ENCODE results near the gene TMC7. TPM values are rescaled to one million over a fixed set of nuclear protein-coding genes. Genes with fewer than 3 reads are reported as not detected.

TMC7 gene
- total and polyA plus RNA-seq, 8 donors = 0.19 to 23.8 (median 0.87) TPM; not detected in 1

DNA sequence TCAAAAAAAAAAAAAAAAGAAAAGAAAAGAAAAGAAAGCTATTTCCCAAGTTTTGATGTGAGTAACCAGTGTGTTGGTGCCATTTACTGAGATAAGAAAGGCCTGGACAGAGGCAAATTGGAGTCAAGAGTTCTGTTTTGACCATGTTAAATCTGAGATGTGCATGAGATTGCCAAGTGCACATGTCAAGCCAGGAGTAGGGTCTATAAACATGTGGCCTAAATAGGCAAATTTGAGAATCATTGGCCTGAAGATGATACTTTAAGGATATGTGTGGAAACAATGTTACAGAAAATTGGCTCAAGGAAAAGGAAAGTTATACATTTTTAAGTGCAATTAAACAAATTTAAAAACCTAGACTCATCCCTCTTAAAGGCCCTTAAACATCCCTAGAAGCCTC lies 42.3 kb upstream of the TMC7 start:
- Histone ChIP-seq H3K4me3 (no peak overlapping the region), H3K27me3 (no peaks in the 10 kb centered on the region), H3K4me1 (peaks cover 0 to 6% (median 3%) of the 10 kb centered on the region in 4 donors), H3K9me3 (no peaks in the 10 kb centered on the region), H3K27ac (no peak overlapping the region), H3K36me3 (no peaks in the 10 kb centered on the region)
- TF ChIP-seq POLR2AphosphoS5 (IDR thresholded peaks at IDR 0.05) (no peak), EP300 (IDR thresholded peaks at IDR 0.05) (no peak), POLR2A (IDR thresholded peaks at IDR 0.05) (no peak)
- DNase-seq = no peak
- intact Hi-C loops (cut with DNase I; ENCODE audit: low total_unique reads) = no loop called here

DNA sequence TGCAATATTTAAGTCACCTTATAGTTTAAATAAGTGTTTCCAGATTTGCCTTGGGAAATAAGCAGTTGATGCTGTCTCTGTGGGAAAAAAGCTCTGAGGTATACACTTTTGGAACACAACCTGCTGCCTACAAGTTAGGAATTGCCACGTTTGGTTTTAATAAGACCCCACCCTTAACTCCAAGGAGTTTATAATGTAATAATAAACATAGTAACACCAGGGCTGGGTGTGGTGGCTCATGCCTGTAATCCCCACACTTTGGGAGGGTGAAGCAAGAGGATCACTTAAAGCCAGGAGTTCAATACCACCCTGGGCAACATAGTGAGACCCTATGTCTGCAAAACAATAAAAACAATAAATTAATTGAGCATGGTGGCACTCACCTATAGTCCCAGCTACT lies 41.7 kb upstream of the TMC7 start:
- TF ChIP-seq POLR2AphosphoS5 (IDR thresholded peaks at IDR 0.05) (no peak), EP300 (IDR thresholded peaks at IDR 0.05) (no peak), POLR2A (IDR thresholded peaks at IDR 0.05) (no peak)
- TF ChIP-seq, protein P1, sequence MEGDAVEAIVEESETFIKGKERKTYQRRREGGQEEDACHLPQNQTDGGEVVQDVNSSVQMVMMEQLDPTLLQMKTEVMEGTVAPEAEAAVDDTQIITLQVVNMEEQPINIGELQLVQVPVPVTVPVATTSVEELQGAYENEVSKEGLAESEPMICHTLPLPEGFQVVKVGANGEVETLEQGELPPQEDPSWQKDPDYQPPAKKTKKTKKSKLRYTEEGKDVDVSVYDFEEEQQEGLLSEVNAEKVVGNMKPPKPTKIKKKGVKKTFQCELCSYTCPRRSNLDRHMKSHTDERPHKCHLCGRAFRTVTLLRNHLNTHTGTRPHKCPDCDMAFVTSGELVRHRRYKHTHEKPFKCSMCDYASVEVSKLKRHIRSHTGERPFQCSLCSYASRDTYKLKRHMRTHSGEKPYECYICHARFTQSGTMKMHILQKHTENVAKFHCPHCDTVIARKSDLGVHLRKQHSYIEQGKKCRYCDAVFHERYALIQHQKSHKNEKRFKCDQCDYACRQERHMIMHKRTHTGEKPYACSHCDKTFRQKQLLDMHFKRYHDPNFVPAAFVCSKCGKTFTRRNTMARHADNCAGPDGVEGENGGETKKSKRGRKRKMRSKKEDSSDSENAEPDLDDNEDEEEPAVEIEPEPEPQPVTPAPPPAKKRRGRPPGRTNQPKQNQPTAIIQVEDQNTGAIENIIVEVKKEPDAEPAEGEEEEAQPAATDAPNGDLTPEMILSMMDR (IDR thresholded peaks at IDR 0.05) = no peak
- H3K4me3 ChIP-seq = no peak overlapping the region
- H3K27ac ChIP-seq = no peak overlapping the region
- no peaks in the 10 kb centered on the region for H3K36me3 ChIP-seq
- H3K9me3 ChIP-seq = no peaks in the 10 kb centered on the region
- DNase-seq = no peak
- intact Hi-C loops (cut with DNase I; ENCODE audit: low total_unique reads) = no loop called here
- 30 to 47% (median 36%) methylated on average over 1 of the region's 1 CpG for WGBS, 5 donors
- H3K27me3 ChIP-seq = no peaks in the 10 kb centered on the region
- H3K4me1 ChIP-seq = peaks cover 0 to 8% (median 3%) of the 10 kb centered on the region in 4 donors

DNA sequence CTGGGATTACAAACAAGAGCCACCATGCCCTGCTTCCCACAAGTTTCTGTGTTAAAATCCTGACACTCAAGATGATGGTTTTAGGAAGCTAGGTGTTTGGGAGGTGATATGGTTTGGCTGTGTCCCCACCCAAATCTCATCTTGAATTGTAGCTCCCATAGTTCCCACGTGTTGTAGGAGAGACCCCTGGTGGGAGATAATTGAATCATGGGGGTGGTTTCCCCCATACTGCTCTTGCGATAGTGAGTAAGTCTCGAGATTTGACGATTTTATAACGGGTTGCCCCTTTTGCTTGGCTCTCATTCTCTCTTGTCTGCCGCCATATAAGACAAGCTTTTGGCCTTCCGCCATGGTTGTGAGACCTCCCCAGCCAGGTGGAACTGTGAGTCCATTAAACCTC lies 40.3 kb upstream of the TMC7 start:
- Histone ChIP-seq H3K9me3 (no peaks in the 10 kb centered on the region), H3K27ac (no peak overlapping the region), H3K36me3 (no peaks in the 10 kb centered on the region), H3K27me3 (no peaks in the 10 kb centered on the region), H3K4me1 (peaks cover 0 to 8% (median 3%) of the 10 kb centered on the region in 4 donors), H3K4me3 (no peak overlapping the region)
- intact Hi-C loops (cut with DNase I; ENCODE audit: low total_unique reads) = no loop called here
- TF ChIP-seq POLR2AphosphoS5 (IDR thresholded peaks at IDR 0.05) (no peak), EP300 (IDR thresholded peaks at IDR 0.05) (no peak), POLR2A (IDR thresholded peaks at IDR 0.05) (no peak)
- TF ChIP-seq, protein P1 (IDR thresholded peaks at IDR 0.05) = no peak
- 84 to 92% (median 88%) methylated on average over 7 of the region's 7 CpGs for WGBS, 5 donors
- DNase-seq = no peak

DNA sequence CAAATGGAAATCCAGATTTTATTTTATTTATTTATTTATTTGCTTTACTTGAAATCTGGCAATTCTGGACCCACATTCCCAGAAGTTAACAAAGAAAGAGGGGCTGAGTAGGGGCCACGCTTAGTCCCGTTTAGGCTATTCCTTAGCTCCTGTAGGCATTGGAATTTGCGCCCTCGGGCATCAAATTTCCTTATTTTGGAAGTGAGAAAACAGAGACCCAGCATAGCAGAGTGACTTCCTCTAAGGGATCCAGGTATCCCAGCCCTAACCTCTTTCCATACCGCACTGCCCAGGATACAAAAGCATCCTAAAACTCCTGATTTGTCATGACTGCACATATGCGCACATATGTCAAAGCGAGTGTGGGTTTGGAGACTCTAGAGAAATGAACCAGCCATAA lies 38.5 kb upstream of the TMC7 start:
- TF ChIP-seq EP300 (IDR thresholded peaks at IDR 0.05) (no peak), POLR2A (IDR thresholded peaks at IDR 0.05) (no peak), POLR2AphosphoS5 (IDR thresholded peaks at IDR 0.05) (no peak)
- TF ChIP-seq, protein P1 (IDR thresholded peaks at IDR 0.05) = no peak
- no peak for DNase-seq
- H3K4me3 ChIP-seq = no peak overlapping the region
- 80 to 87% (median 84%) methylated on average over 7 of the region's 7 CpGs for WGBS, 5 donors
- H3K36me3 ChIP-seq = no peaks in the 10 kb centered on the region
- H3K27ac ChIP-seq = no peak overlapping the region
- peaks cover 0 to 8% (median 3%) of the 10 kb centered on the region in 4 donors for H3K4me1 ChIP-seq
- no peaks in the 10 kb centered on the region for H3K27me3 ChIP-seq
- no peaks in the 10 kb centered on the region for H3K9me3 ChIP-seq
- intact Hi-C loops (cut with DNase I; ENCODE audit: low total_unique reads) = no loop called here

DNA sequence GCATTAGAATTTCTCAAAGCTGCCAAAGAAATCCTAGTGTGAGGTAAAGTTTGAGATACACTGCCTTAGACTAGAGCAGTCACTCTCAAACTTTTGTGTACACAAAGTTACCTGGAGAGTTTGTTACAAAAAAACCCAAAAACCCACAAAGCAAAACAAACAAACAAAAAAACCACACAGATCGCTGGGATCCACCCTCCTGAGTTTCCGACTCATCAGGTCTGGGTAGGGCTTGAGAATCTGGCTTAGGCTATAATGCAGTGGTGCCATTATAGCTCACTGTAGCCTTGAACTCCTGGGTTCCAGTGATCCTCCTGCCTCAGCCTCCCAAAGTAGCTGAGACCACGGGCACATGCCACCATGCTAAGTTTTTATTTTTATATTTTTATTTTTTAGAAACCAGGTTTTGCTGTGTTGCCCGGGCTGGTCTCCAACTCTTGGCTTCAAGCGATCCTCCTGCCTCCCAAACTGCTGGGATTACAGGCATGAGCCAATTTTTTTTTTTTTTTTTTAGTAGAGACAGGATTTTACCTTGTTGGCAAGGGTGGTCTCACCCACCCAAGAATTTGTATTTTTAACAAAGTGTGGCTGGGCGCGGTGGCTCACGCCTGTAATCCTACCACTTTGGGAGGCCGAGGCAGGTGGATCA lies 35.2 kb upstream of the TMC7 start:
- Histone ChIP-seq H3K36me3 (no peaks in the 10 kb centered on the region), H3K27ac (no peak overlapping the region), H3K4me1 (peaks cover 0 to 8% (median 3%) of the 10 kb centered on the region in 4 donors), H3K27me3 (no peaks in the 10 kb centered on the region), H3K4me3 (no peak overlapping the region), H3K9me3 (no peaks in the 10 kb centered on the region)
- 77 to 93% (median 90%) methylated on average over 9 of the region's 9 CpGs for WGBS, 5 donors
- TF ChIP-seq, protein P1 (IDR thresholded peaks at IDR 0.05) = no peak
- TF ChIP-seq POLR2A (IDR thresholded peaks at IDR 0.05) (no peak), POLR2AphosphoS5 (IDR thresholded peaks at IDR 0.05) (no peak), EP300 (IDR thresholded peaks at IDR 0.05) (no peak)
- intact Hi-C loops (cut with DNase I; ENCODE audit: low total_unique reads) = no loop called here
- no peak for DNase-seq
